GM12874 (cell line): ENCODE data around the gene RASAL1.

Source experiments
- TF ChIP-seq, protein P1 (sequence below): IDR thresholded peaks from 2 replicates; pipeline ENCODE4 v1.5.1; 2011; ENCODE audit warnings: low read depth, mild to moderate bottlenecking, control low read depth, low read length, moderate library complexity; ENCODE audit not compliant: insufficient read depth

Gene RASAL1

DNA sequence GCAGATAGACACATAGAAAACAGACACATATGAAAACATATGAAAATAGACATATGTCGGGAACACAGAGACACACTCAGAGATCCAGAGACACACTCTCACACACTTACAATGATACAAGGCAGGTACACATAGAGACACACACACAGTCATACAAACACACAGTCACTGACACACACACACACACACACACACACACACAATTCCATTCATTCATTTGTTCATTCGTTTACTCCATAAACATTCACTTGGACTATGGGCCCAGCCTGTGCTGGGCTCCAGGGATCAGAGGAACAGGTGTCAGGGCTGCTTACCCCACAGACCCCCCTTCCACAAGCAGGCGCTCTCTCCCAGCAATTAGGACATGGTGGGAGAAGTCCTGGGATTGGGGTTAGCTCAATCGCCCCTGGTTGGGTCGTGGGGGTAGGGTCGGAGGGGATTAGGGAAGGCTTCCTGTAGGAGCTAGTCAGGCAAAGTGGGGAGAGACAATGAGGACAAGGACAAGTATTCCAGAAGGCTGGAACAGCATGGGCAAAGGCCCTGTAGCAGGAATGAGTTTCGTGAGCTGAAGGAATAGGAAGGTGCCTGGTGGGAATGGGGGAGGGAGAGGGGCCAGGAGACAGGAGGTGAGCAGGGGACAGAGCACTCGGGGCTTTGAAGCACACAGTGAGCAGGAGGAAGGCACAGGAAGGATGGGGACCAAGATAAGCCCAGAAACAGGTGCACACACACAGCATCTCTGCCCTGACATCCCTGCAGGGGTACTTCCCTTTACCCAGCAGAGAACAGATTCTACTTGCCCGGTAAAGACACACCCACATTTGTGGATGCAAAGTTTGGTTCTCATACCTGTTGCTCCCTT, 6.5 kb downstream of the RASAL1 start:
- TF ChIP-seq, protein P1, sequence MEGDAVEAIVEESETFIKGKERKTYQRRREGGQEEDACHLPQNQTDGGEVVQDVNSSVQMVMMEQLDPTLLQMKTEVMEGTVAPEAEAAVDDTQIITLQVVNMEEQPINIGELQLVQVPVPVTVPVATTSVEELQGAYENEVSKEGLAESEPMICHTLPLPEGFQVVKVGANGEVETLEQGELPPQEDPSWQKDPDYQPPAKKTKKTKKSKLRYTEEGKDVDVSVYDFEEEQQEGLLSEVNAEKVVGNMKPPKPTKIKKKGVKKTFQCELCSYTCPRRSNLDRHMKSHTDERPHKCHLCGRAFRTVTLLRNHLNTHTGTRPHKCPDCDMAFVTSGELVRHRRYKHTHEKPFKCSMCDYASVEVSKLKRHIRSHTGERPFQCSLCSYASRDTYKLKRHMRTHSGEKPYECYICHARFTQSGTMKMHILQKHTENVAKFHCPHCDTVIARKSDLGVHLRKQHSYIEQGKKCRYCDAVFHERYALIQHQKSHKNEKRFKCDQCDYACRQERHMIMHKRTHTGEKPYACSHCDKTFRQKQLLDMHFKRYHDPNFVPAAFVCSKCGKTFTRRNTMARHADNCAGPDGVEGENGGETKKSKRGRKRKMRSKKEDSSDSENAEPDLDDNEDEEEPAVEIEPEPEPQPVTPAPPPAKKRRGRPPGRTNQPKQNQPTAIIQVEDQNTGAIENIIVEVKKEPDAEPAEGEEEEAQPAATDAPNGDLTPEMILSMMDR = no peak

DNA sequence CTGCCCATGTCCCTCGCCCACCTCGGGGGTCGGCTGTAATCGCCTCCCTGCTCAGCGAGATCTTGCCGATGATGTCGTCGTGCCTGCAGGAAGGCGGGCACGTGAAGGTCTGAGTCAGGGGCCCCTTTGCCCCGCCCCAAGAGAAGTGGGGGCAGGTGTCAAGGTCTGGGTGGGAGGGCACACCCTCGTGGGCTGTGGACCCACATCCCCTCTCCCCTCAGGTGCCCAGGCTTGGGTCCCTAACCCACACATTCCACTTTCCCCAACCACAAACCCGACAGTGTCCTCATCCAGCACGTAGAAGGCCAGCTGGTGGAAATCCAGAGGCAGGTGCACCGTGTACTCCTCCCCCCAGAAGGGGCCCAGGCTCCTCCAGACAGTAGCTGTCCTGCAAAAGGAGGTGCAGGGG, 7.8 kb downstream of the RASAL1 start:
- TF ChIP-seq, protein P1 = no peak

DNA sequence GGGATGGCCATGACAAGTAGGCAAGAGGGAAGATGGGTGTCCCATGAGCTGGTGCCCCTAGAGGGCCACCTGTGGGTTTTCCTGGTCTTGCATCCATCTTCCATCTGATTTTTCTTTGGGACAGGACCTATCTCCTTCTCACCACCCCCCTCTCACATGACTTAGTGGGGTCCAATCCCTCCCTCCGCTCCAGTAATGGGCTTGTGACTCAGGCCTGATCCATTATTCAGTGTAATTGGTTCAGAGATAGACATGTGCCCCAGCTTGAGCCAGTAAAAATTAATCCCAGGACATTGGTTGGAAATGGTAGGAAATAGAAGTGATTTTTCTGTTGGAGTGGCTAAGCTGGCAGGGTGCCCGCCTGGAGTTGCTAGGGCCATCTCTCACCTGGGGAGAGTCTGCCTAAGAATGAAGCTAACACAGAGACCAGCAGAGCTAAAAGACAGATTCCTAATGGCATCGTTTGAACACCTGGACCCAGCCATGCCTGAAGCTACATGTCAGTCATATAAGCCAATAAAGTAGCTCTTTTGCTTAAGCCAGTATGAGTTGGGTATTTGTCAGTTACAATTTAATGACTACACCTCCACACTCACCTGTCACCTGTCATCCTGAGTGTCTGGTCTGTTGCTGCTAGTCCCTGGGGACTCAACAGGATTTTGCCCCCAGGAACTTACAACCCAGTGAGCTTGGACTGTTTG, 14.7 kb downstream of the RASAL1 start:
- TF ChIP-seq, protein P1 = no peak

DNA sequence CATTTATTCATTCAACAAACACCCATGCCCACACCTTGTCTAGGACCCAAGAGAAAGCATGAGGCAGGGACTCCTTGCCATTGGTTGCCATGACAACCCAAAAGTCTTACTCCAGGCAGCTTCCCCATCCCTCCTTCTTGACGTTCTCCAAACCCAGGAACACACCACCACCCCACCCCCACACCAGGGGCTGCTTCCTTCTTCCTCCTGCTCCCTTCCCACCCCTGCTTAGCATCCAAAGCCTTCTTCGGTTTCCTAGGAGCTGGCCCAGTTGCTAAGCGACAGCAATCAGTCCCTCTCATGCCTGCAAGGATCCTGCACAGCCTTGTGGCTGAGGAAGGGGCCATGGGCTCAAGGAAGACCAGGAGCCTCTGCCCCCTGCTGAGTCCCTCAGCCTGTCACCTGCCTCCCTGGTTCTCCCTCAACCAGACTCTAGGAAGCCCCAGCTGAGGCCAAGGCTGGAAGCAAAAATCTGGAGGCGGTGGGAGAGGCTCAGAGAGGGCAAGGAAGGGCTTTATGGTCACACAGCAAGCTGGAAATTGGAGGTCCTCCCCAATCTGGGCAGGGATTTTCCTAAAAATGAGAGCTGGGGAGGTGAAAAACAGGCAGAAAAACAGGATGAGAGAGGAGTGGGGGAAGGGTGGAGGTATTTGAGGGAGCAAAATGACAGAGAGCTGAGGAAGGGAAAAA, 15.4 kb downstream of the RASAL1 start:
- TF ChIP-seq, protein P1 = no peak

DNA sequence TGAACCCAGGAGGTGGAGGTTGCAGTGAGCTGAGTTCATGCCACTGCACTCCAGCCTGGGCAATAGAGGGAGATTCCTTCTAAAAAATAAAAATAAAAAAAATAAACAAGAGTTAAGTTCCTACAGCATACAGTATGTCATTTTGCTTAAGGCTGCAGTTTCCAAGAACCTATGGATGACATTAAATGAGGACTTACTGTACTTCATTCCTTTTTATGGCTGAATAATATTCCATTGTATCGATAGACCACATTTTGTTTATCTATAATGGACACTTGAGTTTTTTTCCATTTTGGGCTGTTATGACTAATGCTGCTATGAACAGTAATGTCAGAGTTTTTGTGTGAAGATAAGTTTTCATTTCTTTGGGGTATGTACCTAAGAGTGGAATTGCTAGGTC, 17.4 kb downstream of the RASAL1 start:
- TF ChIP-seq, protein P1 = no peak

DNA sequence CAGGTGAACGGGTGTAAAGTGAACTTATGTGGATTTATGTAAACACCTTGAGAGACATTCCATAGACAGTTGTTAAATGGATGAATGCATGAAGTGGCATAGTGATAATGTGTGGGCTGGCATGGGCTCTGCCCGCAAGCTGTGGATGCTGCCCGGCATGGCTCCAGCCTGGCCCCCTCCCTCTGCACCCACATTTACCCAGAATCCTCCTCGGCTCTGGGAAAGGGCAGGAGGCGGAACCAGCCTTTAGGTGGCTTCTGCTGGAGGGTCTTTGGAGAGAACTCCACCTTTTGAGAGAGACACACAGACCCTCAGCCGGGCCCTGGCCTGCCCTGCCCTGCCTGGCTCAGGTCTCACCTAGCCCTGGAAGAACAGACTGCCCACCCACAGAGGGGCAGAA, 18.7 kb downstream of the RASAL1 start:
- TF ChIP-seq, protein P1 = no peak
